Measurements from ENCODE around the gene CFAP65.
A peak's percentile ranks its signal among the peaks of the same experiment; 100 is the strongest.

Gene CFAP65

DNA sequence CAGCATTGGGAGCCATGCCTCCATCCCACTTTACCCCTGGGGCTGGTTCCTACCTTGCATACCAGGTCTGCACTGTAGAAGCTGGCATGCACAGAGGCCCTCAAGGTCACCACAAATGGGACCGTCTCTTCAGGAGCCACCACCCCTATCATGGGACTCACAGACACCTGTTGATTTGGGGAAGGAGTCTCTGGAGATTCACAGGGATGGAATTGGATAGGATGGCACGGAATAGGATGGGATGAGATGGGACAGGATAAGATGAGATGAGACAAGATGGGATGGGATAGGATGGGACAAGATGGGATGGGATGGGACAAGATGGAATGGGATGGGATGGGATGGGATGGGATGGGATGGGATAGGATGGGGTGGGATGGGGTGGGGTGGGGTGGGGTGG lies 32.0 kb downstream of the CFAP65 start:
- DNase-seq (ENCODE audit: low spot score): no peak

DNA sequence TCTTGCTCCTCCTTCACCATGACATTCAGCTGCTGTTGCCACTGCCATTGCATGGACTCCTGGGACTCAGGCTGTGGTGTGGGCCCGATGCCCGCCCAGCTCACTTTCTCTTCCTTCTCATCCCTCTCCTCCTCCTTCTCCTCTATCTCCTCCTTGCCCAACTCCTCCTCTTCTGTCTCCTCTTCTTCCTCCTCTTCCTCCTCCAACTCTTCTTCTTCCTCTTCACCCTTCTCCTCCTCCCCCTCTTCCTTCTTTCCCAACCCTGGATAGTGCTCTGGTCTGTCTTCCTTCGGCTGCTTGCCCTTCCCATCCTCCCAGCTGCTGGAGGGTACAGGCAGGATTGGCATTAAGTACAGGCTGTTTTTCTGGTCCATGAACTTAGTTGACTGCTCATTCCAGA lies 37.3 kb downstream of the CFAP65 start:
- DNase-seq (ENCODE audit: low spot score): no peak

DNA sequence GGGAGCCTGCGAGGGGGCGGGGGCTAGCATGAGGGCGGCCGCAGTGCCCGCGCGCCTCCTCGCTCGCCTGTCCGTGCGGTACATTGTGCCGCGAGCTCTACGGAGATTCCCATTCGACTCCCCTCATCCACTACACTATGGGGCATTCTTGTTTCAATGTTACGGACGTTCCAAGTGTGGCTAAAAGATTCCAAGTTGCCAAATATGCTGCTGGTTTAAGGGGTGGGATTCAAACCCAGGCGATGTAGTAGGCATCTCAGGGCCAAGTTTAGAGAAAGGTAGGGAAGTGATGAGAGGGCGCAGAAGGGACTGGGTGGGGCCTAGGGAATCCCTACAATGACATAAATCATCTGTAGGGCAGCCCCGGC lies 38.1 kb downstream of the CFAP65 start:
- no peak for DNase-seq (ENCODE audit: low spot score)

DNA sequence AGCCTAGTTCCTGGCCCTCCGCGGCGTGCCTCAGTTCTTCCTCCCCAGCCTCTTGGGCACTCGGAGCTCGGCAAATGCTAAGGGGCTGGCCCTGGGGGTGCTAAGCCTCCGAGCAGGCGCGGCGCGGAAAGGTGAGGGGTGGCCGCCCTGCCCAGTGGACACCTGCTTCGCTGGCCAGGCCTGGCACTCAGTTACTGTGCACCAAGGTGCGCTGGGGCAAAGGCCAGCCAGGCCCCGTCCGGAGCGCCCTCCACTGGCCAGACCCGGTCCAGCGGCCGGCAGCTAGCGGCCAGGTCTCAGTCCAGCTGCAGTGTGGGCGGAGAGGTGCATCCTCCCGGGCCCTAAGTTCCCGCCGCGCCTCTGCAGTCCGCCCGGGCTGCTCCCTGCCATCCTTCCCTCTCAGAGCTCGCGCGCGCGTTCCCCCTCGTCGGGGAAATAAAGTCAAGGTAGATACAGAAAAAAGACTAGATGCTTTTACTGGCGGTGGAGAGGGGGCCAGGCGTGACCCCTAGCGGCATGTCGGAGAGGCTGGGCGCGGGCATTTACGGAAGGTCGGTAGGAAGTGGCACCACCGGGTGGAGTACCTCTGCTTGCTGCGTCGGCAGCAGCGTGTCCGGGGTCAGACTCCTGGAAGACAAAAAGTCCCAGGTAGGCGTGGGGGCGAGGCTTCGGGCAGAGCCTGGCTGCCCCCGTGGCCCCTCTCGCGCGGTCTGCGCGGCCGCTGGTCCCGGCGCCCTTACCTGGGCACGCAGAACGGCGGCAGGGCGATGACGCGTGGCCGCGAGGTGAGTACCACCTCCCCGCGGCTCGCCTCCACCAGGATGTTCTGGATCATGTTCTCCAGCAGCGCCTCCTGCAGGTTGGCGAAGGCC lies 38.7 kb downstream of the CFAP65 start:
- DNase-seq (ENCODE audit: low spot score): no peak

DNA sequence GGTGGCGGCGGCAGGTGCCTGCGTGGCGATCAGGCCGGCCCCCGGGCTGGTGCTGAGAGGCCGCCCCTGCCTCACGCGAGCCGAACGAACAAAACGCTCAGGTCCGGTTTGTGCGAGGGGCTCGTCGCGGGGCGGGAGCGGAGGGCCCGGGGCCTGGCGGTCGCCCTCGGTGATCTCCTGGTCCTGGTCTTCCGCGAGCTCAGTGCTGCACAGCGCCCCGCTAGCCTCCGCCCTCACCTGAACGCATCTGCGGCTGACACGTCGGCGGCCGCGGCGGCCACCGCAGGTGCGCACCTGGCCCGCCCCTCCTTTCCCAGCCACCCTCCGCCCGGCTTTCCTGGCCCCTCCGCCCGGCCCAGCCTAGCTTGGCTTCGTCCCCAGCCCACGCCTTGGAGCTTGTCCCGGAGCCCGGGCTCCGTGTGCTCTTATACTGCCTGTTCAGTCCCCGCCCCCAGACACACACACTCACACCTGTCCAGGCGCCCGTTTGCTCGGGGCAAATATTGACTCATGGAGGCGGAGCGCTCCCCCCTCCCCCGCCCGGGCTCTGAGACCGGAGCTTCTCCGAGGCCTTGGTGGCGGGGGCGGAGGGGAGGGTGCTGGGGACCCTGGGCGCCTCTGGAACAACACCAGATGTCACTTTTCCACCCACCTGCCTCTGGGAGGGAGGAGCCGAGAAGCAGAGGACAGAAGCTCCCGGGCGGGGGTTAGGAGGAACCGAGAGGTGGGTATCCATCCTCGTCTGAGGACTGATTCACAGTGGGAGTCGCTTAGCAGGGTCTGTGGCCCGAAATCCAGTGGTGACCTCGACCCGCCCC lies 39.5 kb downstream of the CFAP65 start:
- no peak for DNase-seq (ENCODE audit: low spot score)

DNA sequence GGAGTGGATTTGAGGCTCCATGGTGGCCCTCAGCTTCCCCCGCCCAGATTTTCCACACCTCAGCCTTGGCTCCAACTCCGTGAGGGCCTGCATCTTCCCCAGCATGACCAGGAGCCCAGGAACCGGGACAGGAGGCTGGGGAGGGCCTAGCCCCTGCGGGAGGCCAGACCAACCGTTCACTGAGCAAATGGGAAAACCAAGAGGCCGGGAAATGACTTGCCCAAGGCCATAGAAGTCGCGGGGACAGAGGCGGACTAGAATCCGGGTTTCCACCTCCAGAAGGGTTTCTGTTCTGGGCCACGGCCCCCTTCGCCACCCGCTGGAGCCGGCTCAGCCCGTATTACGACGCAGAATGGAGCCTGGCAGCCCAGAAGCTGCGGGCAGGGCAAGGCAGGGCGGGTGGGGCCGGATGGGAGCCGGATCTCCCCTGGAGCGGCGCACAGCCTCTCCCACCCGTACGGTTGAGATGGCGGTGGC lies 40.2 kb downstream of the CFAP65 start:
- no peak for DNase-seq (ENCODE audit: low spot score)

DNA sequence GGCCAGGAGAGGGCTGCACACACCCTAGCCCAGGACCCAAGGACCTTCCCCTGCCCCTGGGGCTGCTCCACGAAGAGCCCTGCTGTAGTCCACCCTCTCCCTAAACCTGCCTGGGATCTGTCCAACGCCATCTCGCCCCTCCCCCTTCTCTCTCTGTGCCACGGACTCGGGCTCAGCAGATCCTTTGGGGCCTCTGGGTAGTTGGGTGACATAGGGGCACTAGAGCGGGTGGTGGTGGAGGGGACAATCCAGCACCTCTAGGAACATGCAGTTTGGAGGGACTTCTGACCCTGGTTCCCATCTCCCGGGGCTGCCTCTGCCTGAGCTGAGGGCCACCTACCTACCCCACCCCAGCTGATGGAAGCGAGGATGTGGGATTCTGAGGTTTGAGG lies 40.8 kb downstream of the CFAP65 start:
- no peak for DNase-seq (ENCODE audit: low spot score)

DNA sequence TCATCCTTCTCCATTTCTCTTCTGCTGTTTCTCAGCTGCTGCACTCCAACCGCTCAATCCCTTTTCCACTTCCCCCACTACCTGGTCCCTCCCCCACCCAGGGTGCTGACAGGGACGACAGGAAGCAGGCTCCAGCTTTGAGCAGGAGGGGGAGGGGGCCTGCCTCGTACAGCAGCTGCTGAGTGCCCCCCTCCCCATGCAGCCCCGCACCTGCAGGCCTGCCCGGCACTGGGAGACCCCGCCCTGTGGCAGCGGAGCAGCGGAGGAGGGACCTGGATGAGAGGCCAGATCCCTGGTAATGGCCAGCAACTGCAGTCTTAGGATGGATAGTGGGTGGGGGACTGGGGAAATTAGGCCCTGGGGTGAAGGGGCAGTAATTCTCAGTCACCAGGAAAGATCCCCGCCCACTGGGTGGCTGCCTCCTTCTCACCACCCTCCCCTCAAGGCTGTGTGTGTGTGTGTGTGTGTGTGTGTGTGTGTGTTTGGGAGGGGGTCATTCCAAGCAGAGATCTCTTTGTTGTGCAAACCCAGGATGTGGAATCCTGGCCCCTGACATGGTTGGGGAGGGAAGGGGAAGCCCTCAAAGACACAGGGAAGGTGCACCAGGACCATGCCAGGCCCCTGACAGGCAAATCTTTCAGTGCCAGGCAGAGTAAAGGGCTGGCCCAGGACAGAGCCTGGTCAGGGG lies 41.3 kb downstream of the CFAP65 start:
- DNase-seq (ENCODE audit: low spot score): no peak

DNA sequence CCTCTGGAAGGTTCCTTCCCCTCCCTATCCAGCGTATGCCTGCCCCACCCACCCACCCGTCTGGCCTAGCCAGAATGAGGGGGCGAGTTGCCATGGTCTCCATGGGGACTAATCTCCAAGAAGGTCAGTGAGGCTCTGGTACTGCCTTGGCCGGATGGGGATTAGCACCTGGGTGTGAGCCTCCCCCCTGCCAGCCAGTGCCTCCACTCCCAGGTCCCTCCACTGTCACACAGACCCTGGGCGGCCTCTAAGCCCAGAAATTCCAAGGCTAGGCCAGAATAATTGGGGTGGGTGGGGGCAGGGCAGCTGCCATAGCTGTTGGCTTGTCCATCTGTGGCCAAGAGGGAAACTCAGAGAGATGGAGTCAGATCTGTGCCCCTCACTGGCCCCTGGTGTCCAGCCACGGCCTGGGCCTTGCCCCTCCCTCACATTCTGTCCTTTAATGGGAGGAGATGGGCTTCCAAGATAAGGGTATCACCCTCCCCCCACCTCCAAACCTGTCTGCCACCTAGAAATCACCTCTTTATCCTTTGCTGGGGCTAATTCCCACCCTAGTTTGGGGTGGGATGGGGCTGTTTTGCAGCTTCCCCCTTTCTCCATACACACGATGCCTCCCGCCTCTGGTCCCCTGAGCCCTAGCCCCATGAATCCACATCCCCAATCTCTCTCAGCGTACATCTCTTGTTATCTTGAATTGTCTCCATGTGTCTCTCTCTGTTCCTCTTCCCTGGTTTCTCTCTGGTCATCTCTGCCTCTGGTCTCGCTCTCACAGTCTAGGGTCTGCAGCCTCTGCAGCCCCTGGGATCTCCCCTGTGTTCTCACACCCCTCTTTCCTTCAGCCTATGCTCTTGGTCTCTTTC lies 42.1 kb downstream of the CFAP65 start:
- DNase-seq (ENCODE audit: low spot score): no peak

DNA sequence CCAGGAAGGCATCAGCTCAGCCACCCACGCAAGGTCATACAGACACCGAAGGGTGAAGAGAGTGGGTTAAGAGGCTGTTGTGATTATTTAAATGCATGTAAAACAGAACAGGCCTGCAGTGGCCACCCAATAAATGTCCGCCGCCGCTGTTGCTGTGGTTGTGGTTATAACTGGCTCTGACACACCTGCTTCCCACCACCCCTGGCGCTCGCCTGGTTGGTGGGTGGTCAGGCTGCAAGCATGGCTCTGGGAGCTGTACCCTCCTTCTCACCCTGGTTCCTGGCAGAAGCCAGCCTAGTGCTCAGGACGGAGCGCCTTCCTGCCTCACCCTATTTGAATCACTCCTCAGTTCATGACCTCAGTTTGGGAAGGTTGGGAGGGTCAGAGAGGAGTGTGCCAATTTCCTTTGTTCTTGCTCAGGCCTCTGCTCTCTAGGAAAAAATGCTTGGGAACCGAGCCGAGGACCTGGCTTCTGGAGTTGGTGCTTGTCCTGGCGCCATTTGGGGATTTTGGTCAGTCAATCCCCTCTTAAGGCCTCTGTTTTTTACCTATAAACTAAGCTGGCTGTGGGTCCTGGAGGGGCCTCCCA lies 42.8 kb downstream of the CFAP65 start:
- DNase-seq (ENCODE audit: low spot score): no peak

DNA sequence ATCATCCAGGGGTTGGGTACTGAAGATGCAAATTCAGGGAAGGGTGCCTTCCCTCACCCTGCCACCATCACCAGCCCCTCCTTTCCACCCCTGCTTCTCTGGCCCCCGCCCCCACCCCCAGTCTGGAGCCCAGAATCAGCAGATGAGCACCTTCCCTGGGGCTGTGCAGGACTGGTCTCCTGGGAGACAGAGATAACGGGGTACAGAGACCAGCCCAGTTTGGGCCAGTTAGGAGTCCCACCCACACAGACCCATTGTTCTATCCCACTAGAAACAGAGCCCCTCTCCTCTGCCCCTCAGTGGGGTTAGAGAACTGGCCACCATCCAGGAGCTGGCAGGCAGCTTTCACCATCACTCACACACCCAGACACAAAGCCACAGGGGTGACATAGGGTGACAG lies 43.6 kb downstream of the CFAP65 start:
- no peak for DNase-seq (ENCODE audit: low spot score)

DNA sequence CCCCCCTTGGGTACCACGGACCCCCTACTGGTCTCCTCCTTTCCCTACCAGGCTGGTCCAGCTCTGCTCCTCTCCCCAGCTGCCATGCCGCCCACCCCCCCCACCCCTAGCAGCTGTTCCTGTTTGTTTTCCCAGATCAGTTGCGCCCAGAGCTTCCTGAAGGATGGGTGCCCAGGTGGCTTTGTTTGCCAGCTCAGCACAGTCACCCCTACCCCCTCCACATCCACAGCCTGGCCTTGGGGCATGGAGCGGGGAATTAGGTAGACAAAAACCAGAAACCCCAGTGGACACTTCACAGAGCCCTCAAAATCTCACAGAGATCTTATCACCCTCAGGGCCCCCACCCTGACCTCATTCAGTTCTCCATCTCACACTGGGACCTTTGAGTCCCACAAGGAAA lies 44.4 kb downstream of the CFAP65 start:
- no peak for DNase-seq (ENCODE audit: low spot score)

DNA sequence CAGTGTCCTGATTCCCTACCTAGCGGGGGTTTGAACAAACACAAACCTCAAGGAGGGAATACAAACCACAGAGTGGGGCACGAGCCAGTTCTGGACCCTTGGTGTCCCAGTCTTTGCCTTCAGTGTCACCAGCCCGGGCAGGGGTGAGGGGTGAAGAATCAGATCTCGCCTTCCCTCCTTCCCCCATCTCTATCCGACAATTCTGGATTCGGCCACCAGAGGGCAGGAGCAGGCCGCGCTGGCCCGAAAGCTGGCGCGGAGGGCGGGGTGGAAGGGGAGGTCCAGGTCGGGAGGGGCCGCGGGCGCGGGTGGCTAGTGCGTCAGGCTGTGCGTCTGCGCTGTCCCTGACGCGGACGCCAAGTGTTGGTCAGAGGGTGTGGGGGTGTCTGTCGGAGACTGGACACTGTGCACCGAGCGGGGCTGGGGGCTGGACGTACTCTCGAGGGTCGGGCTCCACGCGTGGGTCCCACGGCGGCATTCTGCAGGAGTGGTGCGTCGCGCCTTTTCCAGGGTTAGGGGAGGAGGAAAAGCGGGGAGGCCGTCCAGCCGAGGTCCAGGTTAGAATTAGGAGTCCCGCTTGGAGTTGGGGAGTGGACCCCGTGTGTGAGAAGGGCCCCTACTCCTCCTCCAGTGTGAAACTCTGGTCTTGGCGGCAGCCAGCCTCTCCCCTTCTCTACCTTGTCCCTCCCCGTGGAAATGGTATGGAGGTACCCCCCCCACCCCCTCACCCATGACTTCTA lies 45.2 kb downstream of the CFAP65 start:
- peak; percentile 84 for DNase-seq (ENCODE audit: low spot score)

DNA sequence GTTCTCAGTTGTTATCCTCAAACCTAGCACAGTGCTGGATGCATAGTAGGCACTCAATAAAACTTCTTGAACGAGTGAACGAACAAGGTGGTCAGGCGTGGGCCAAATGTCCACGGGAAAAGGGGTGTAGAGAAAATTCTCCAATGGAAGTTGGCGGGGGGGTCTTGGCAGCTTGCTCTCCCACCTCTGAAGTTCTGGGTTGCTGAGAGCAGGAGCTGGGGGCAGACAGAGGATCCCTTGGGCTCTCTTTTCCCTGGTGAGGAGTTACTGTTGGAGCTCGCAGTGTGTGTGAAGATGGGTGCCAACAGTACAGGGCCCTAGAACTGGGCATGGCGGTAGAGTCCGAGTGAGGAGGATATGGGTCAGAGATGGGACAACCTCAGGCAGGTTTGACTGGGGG lies 45.8 kb downstream of the CFAP65 start:
- no peak for DNase-seq (ENCODE audit: low spot score)

DNA sequence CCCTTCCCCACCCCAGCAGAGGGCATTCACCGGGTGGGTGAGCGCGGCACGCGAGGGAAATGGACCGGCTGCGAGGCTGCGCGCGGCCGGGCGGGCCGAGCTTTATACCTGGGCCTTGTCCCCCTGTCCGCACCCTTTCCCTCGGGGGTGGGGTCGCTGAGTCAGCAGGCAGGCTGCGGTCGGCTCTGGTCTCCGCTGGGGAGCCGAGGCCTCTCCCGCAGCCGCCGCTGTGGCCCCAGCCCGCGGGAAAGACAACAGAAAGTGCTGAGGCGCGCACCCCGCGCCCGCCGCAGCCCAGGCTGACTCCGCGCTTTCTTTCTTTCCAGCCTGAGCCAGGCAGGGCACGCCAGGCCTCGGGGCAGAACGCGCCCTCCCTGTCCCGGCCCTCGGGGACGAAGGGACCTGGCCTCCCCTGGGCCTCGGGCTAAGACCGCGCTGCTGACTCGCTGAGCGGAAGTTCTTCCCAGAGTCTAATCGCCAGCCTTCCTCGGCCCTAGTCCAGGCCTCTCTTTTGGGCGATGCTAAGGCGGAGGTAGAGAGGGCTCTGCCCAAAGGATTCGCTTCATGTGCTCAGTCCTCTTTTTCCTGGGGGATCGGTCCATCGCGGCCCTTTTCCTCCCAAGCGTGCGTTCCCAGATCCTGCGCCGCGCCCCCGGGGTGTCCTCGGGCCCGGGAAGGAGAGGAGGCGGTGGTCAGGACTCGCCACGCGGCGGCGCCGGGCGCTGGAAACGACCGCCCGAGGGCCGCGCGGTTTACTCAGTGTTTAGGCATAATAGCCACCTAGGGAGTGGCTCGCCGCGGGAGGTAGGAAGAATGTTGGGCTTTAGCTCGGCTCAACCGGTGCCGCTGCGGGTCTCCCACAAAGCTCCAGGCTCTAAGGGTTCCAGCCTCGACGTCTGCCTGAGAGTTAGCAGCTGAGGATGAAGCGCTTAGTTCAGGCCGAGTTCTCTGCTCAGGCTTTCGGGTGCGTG lies 47.7 kb downstream of the CFAP65 start, which contains the start of gene CRYBA2:
CRYBA2 (minus strand) TSS at position 78 of the 971 bp plus-strand sequence. CDS start 246 bp downstream, outside the sequence.
- DNase-seq (ENCODE audit: low spot score): no peak

DNA sequence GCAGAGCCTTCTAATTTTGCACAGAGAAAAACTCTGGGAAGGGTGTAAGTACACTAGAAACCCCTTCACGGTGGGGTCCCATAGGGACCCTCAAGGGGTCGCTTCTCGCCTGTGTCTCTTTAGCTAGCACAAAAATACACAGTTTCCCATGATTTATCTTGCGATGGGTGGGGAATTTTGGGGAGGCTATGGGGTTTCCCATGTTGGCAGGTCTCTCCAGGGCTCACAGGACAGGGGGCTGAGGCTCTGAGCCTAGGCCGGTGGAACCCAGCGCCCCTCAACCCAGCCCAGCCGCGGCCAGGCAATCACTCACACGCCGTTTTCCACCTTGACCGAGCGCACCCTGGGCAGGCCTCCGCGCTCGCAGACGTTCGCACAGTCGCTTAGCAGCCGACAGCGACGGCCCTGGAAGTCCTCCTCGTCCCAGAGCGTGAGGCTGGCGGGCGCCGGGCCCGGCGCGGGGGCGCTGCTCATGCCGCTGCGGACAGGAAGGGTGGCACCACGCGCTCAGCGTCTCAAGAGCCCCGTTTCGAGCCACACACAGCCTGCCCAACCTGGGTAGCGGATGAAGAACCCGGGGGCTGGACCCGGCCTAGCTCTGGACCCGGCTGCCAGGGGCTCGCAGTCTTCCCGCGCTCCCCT lies 48.5 kb downstream of the CFAP65 start:
- no peak for DNase-seq (ENCODE audit: low spot score)

DNA sequence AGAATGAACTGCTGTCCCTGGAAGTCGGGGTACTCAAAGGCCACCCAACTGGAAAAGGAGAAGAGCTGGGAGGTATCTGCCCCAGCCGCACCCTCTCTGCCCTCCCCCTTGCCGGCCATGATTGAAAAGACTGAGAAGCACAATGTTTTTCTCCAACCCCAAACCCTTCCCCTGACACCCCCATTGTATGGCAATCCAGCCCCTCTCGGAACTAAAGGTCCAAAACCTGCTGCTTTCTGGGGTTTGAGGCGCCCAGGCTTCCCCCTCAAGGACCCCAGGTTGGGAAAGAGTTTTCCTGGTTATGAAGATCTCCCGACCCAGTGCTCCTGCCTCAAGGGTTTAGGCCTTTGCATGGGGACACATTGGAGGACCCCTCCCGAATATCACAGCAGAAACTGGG lies 49.1 kb downstream of the CFAP65 start:
- no peak for DNase-seq (ENCODE audit: low spot score)

DNA sequence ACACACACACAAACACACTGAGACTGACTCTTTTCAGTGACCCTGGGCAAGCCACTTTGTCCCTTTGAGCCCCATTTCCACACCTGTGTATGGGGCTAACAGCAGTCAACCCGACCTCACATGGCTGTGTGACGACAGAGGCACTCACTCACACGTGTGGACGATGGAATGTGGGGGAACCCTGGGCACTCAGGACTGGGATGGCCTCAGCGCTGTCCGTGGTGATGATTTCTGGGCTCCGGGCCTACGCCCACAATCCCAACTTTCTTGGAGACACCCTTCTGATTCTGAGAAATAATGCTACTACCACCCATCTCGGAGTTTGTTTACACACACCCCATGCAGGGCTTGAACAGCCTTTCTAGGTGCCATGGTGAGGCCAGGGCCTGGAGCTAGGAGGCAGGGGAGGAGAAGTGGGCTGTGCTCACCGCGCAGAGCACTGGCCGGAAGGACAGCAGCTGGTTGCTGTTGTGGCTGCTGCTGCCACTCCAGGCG lies 49.6 kb downstream of the CFAP65 start:
- DNase-seq (ENCODE audit: low spot score): no peak

DNA sequence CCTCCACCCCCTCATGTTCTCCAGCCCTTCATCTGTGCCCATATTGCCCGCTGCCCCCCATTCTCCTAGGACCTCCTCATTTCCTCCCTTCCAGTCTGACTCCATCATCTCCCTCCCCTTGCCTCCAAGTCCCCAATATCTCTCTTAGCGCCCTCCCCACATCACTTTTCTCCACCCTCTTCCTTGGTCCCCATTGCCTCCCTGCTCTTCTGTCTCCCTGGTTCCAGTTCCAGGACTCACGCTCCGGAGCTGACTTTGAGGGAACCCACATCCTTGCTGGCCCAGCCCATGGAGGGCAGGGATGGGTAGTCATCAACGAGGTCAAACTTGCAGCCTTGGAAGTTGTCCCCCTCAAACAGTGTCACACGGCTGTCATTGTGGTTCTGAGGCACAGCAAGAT lies 50.7 kb downstream of the CFAP65 start:
- DNase-seq (ENCODE audit: low spot score): no peak
